Islet of Langerhans (tissue), 1 donor: Measurements from ENCODE around the gene C10orf62.
A peak's percentile ranks its signal among the peaks of the same experiment; 100 is the strongest.
"Not testable (repeated sequence)": the region's sequence is repeated elsewhere in the genome, so short reads cannot be mapped to it uniquely, and the experiment has no call there.

Experiments
- FAIRE-seq: peaks from one replicate; lab custom pipeline; 2011; peaks lifted over from hg19 to GRCh38; lab: Jason Lieb, UNC

Gene C10orf62

GRCh38 chr10:97589479-97589878, at the start of gene C10orf62:
Gene C10orf62, plus strand, starts transcription at chr10:97589721. Its CDS starts 177 bp downstream, at chr10:97589898.
- no peak for FAIRE-seq

- no peak for FAIRE-seq
Measured at GRCh38 chr10:97540669-97541500, 48.6 kb upstream of the C10orf62 start.

- peak; percentile 24 for FAIRE-seq
Measured at GRCh38 chr10:97542169-97543024, 47.1 kb upstream of the C10orf62 start.

GRCh38 chr10:97543025-97543546, 46.4 kb upstream of the C10orf62 start:
- peak; percentile 86 for FAIRE-seq

- no peak for FAIRE-seq
Measured at GRCh38 chr10:97546456-97547270, 42.9 kb upstream of the C10orf62 start.

- FAIRE-seq = no peak
Measured at GRCh38 chr10:97547271-97547600, 42.3 kb upstream of the C10orf62 start.

- FAIRE-seq = no peak
Measured at GRCh38 chr10:97547962-97548361, 41.6 kb upstream of the C10orf62 start.

- no peak for FAIRE-seq
Measured at GRCh38 chr10:97548828-97549455, 40.6 kb upstream of the C10orf62 start.

GRCh38 chr10:97549587-97550322, 39.8 kb upstream of the C10orf62 start:
- FAIRE-seq = no peak

GRCh38 chr10:97550336-97551149, 39.0 kb upstream of the C10orf62 start:
- no peak for FAIRE-seq

GRCh38 chr10:97551271-97551670, 38.2 kb upstream of the C10orf62 start:
- FAIRE-seq = no peak

GRCh38 chr10:97553575-97554031, 35.9 kb upstream of the C10orf62 start:
- FAIRE-seq = no peak

- FAIRE-seq = not testable (repeated sequence)
Measured at GRCh38 chr10:97554336-97554735, 35.2 kb upstream of the C10orf62 start.

- FAIRE-seq = not testable (repeated sequence)
Measured at GRCh38 chr10:97555541-97555940, 34.0 kb upstream of the C10orf62 start.

GRCh38 chr10:97560731-97561381, 28.7 kb upstream of the C10orf62 start:
- not testable (repeated sequence) for FAIRE-seq

GRCh38 chr10:97561386-97562077, 28.0 kb upstream of the C10orf62 start:
- not testable (repeated sequence) for FAIRE-seq

GRCh38 chr10:97562329-97562728, 27.2 kb upstream of the C10orf62 start:
- FAIRE-seq = not testable (repeated sequence)

- no peak for FAIRE-seq
Measured at GRCh38 chr10:97563337-97563736, 26.2 kb upstream of the C10orf62 start.

GRCh38 chr10:97564776-97565175, 24.7 kb upstream of the C10orf62 start:
- no peak for FAIRE-seq
